Cardiac muscle cell (in vitro differentiated cells and primary cell): ENCODE data around the gene DLK1. TPM values are rescaled to one million over a fixed set of nuclear protein-coding genes. Genes with fewer than 3 reads are reported as not detected.

ENCODE experiments used
- DNase-seq, 2 donors: peaks; one replicate each; pipeline versions ENCODE4 v3.0.0 to v3.0.0-alpha.2; 2010 to 2017; ENCODE audit warnings: low read depth in 1 of 2, low spot score in 1 of 2
- H3K27ac ChIP-seq: fragments of 200-600 bp; sonication (generic); 2 replicates; pipeline ENCODE4 v1.5.1; 2016
- H3K27me3 ChIP-seq: fragments of 200-600 bp; sonication (generic); 2 replicates; pipeline ENCODE4 v1.6.0; 2016; ENCODE audit warnings: control low read depth
- H3K36me3 ChIP-seq: fragments of 200-600 bp; sonication (generic); 2 replicates; pipeline ENCODE4 v1.5.1; 2016; ENCODE audit warnings: control low read depth
- H3K4me1 ChIP-seq: fragments of 200-600 bp; sonication (generic); 2 replicates; pipeline ENCODE4 v1.8.1; 2017; ENCODE audit warnings: low read depth, mild to moderate bottlenecking, mixed run types
- H3K4me3 ChIP-seq: fragments of 200-600 bp; sonication (generic); 2 replicates; pipeline ENCODE4 v1.5.1; 2016; ENCODE audit warnings: mild to moderate bottlenecking
- H3K9me3 ChIP-seq: fragments of 200-600 bp; sonication (generic); 2 replicates; pipeline ENCODE4 v1.5.1; 2017; ENCODE audit warnings: low read depth, mild to moderate bottlenecking, control low read depth
- polyA plus RNA-seq: library from polyadenylated mRNA; unstranded; fragments of >200 nt; fragmentation: Nextera tagmentation; extraction: Ambion mirVana; gene quantifications from 2 replicates; pipeline ENCODE4 v1.2.1, GENCODE V29; 2016
- total RNA-seq: library from RNA; depleted of rRNA; stranded (reverse); fragments of >200 nt; gene quantifications from 2 replicates; pipeline ENCODE4 v1.2.3, GENCODE V29; 2016
- TF ChIP-seq, protein P1 (sequence below): IDR thresholded peaks from 2 replicates; pipeline ENCODE4 v1.5.1; 2012; ENCODE audit warnings: low read depth, mild to moderate bottlenecking, low read length

The DLK1 gene
- total and polyA plus RNA-seq, 2 experiments from 2014 or later, result 24.0 to 64.1 TPM

DNA sequence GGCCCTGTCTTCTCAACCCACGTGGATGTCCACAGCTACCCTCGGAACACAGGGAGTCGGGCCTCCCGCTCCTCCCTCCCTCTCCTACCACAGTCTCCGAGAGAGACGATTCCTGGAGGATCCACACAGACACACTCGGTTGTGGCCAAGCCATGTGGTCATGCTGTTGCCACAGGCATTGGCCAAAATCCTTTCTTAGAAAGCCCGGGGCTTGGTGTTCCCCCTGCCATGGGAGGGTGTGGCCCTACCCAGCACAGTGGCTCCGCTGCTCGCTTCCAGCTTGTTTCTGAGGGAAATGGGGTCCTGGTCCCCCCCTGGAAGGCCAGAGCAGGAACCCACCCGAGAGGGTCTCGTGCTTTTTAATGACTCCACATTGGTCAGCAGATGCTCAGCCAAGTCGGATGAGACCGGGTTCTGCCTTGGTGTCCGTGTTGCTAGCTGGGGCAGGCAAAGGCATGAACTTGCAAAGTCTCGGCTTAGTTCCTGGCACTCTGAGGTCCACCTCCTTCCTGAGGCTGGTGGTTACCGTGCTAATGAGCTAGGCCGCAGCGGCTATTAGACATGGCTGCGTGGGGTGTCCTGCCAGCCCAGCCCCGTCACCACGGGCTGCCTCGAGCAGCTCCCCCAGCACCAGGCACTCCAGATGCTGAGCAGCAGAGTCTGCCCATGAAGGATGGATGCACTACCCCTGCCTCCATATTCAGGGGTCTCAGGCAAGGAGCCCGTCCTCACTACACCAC, 52.4 kb downstream of the DLK1 start:
- TF ChIP-seq, protein P1, sequence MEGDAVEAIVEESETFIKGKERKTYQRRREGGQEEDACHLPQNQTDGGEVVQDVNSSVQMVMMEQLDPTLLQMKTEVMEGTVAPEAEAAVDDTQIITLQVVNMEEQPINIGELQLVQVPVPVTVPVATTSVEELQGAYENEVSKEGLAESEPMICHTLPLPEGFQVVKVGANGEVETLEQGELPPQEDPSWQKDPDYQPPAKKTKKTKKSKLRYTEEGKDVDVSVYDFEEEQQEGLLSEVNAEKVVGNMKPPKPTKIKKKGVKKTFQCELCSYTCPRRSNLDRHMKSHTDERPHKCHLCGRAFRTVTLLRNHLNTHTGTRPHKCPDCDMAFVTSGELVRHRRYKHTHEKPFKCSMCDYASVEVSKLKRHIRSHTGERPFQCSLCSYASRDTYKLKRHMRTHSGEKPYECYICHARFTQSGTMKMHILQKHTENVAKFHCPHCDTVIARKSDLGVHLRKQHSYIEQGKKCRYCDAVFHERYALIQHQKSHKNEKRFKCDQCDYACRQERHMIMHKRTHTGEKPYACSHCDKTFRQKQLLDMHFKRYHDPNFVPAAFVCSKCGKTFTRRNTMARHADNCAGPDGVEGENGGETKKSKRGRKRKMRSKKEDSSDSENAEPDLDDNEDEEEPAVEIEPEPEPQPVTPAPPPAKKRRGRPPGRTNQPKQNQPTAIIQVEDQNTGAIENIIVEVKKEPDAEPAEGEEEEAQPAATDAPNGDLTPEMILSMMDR, result no peak
- H3K4me1 ChIP-seq, result peaks cover 10% of the 10 kb centered on the region
- no peaks in the 10 kb centered on the region for H3K9me3 ChIP-seq
- H3K27me3 ChIP-seq, result no peaks in the 10 kb centered on the region
- DNase-seq, result no peak
- H3K4me3 ChIP-seq, result no peak overlapping the region
- no peak overlapping the region for H3K27ac ChIP-seq
- no peaks in the 10 kb centered on the region for H3K36me3 ChIP-seq

DNA sequence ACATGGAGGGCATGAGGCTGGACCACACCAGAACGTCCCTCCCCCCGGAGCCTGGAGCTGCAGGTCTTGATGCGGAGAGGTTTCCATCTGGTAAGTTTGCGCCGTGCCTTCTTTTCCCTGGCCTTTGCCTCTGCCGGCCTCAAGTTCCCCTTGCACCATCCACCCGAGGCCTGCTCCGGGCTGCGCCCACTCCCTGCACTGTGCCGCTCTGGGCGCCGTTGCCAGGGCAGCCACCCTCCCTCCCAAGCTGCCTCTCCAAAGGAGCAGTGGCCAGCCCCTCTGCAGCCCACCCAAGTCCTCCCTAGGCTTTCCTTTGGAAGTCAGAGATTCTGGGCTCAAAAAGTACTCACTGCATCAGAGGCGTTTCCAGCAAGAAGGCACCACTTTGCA, 53.0 kb downstream of the DLK1 start:
- no peaks in the 10 kb centered on the region for H3K9me3 ChIP-seq
- H3K4me1 ChIP-seq, result peaks cover 10% of the 10 kb centered on the region
- no peak overlapping the region for H3K4me3 ChIP-seq
- no peaks in the 10 kb centered on the region for H3K27me3 ChIP-seq
- no peaks in the 10 kb centered on the region for H3K36me3 ChIP-seq
- TF ChIP-seq, protein P1, result no peak
- H3K27ac ChIP-seq, result no peak overlapping the region
- no peak for DNase-seq

GRCh38 chr14:100780246-100780645, 53.6 kb downstream of the DLK1 start:
- no peak for DNase-seq
- Histone ChIP-seq H3K9me3 (no peaks in the 10 kb centered on the region), H3K4me3 (no peak overlapping the region), H3K27me3 (no peaks in the 10 kb centered on the region), H3K36me3 (no peaks in the 10 kb centered on the region), H3K4me1 (peaks cover 10% of the 10 kb centered on the region), H3K27ac (no peak overlapping the region)
- TF ChIP-seq, protein P1, result no peak

DNA sequence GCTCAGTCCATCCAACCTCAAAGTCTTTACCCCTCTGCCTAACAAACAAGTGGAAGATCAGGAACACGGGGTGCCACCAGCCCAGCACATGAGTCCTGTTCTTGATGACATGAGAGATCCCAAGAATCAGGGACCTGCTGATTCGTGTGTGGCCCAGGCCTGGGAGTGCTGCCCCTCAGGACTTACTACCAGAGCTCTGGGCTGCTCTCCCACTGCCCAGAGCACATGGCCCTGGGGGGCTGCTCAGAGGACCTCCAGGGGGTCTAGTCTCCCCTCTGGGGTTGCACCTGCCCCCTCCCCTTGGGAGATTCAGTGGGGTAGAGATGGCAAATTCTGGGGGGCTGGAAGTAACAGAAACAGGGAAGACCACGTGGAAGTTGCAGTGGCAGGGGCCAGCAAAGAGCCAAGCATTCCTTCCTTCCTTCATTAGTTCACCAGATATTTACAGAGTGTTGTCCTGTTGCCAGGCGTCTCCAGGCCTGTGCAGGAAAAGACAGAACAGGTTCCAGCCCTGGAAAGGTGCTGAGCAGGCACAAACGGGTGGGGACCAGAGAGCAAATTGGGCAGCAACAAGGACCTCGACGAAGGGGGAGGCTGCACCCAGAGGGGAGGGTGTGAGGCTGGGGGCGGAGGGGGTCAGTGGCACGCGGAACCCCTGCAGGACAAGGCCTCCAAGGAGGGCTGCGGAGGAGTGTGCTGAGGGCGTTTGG, 54.1 kb downstream of the DLK1 start:
- H3K4me1 ChIP-seq, result peaks cover 5% of the 10 kb centered on the region
- TF ChIP-seq, protein P1, result no peak
- no peaks in the 10 kb centered on the region for H3K9me3 ChIP-seq
- no peaks in the 10 kb centered on the region for H3K27me3 ChIP-seq
- DNase-seq, result no peak
- no peak overlapping the region for H3K27ac ChIP-seq
- H3K36me3 ChIP-seq, result no peaks in the 10 kb centered on the region
- no peak overlapping the region for H3K4me3 ChIP-seq

- TF ChIP-seq, protein P1, result no peak
- Histone ChIP-seq H3K9me3 (no peaks in the 10 kb centered on the region), H3K36me3 (no peaks in the 10 kb centered on the region), H3K4me3 (no peak overlapping the region), H3K4me1 (no peaks in the 10 kb centered on the region), H3K27me3 (no peaks in the 10 kb centered on the region), H3K27ac (no peak overlapping the region)
- no peak for DNase-seq
Observed at GRCh38 chr14:100781952-100782351, 55.3 kb downstream of the DLK1 start.
